ENCODE measurements around the gene SGPL1.

- peak; percentile 76 to 97 (median 81) for TF ChIP-seq CTCF (IDR thresholded peaks at IDR 0.05)
- TF ChIP-seq POLR2AphosphoS5 (IDR thresholded peaks at IDR 0.05; ENCODE audit: insufficient read depth in 1 of 2, low read depth in 1 of 2), result peak in 1 of 2 donors; percentile 45
- peak in 1 of 2 donors; percentile 69 for TF ChIP-seq POLR2A (IDR thresholded peaks at IDR 0.05)
These were observed at the start of gene SGPL1 for GRCh38 chr10:70815504-70816219.

Data from vagina (tissue), 2 donors.